Measurements from ENCODE around the gene EPHB4. TPM values are rescaled to one million over a fixed set of nuclear protein-coding genes. Genes with fewer than 3 reads are reported as not detected.

Gene EPHB4
- total and polyA plus RNA-seq, 2 donors (not counting 3 experiments of a cell fraction or from before 2014, with no cell fraction given), result 193 to 274 TPM

- dilution Hi-C loops (cut with MboI; ENCODE audit: extremely low pct_ligation_motif_present, low sequenced_read_pairs), result loop anchor here (25.0 kb wide), 1 partner anchor 124 kb away; the partner anchor contains the start of genes EPO and POP7
- peak overlapping the region; percentile 82 for H3K27ac ChIP-seq (ENCODE audit: insufficient read depth, low read depth, low read length)
Measured at GRCh38 chr7:100836812-100837098, 9.4 kb upstream of the EPHB4 start.

More at GRCh38 chr7:100836812-100837098, 9.4 kb upstream of the EPHB4 start:
- ChIA-PET CTCF (interaction anchor here (0.9 to 2.9 kb wide), 7 partner anchors 9 to 131 kb away, joined by 4 to 37 read pairs (median 9); partner anchors contain the start of genes EPHB4, POP7, SLC12A9 and SRRT), POLR2A (interaction anchor here (0.6 to 1.6 kb wide), 5 partner anchors 8 to 25 kb away, joined by 3 to 10 read pairs (median 5); partner anchors contain the start of genes EPHB4 and SLC12A9)
- no peaks in the 10 kb centered on the region for H3K79me2 ChIP-seq (ENCODE audit: control insufficient read depth, insufficient read depth, low read length)
- H3K9ac ChIP-seq (replicated peaks; ENCODE audit: extremely low read depth, insufficient read depth, low read length), result peak overlapping the region; percentile 55
- peaks cover 16% of the 10 kb centered on the region for H3K4me1 ChIP-seq (ENCODE audit: control insufficient read depth, extremely low read depth, insufficient read depth, low read length)
- no peaks in the 10 kb centered on the region for H3K36me3 ChIP-seq (ENCODE audit: control insufficient read depth in 2 of 2, extremely low read depth in 1 of 2, insufficient read depth in 2 of 2, low read length in 2 of 2)
- H4K20me1 ChIP-seq (replicated peaks; ENCODE audit: control insufficient read depth, extremely low read depth, insufficient read depth, low read length), result no peaks in the 10 kb centered on the region
- no peak for DNase-seq (ENCODE audit: low read depth, low spot score)
- peak overlapping the region; percentile 66 for H2AFZ ChIP-seq (ENCODE audit: low read depth, low read length)
- intact Hi-C loops (cut with micrococcal nuclease), result loop anchor here (1.0 kb wide), 2 partner anchors 8 to 16 kb away; partner anchors contain the start of gene SLC12A9
- H3K27me3 ChIP-seq (ENCODE audit: control insufficient read depth in 2 of 2, insufficient read depth in 2 of 2, low read length in 2 of 2), result no peaks in the 10 kb centered on the region
- no peak for FAIRE-seq
- no peak overlapping the region for H3K4me3 ChIP-seq (replicated peaks in 1 of 3; ENCODE audit: insufficient read depth in 1 of 3, low read depth in 1 of 3, low read length in 3 of 3)
- no peaks in the 10 kb centered on the region for H3K9me1 ChIP-seq (replicated peaks; ENCODE audit: control insufficient read depth, extremely low read depth, insufficient read depth, low read length)
- H3K4me2 ChIP-seq (ENCODE audit: insufficient read depth, low read length), result peak overlapping the region; percentile 27
- H3K9me3 ChIP-seq (replicated peaks; ENCODE audit: control insufficient read depth, insufficient read depth, low read length), result no peaks in the 10 kb centered on the region
- TF ChIP-seq MYC (IDR thresholded peaks at IDR 0.05; ENCODE audit: low read depth, low read length) (no peak), JUN (IDR thresholded peaks at IDR 0.05; ENCODE audit: borderline replicate concordance, insufficient read depth, insufficient read length, low read depth) (no peak), CTCF (IDR thresholded peaks at IDR 0.05; ENCODE audit: extremely low read depth in 1 of 2, insufficient read depth in 1 of 2, low read depth in 1 of 2, low read length in 2 of 2) (no peak), POLR2A (IDR thresholded peaks at IDR 0.05; ENCODE audit: low read depth, low read length) (no peak), EZH2 (IDR thresholded peaks at IDR 0.05; ENCODE audit: borderline replicate concordance, low read depth, low read length, severe bottlenecking) (no peak), MAX (IDR thresholded peaks at IDR 0.05; ENCODE audit: insufficient read depth, insufficient read length) (no peak), GATA2 (IDR thresholded peaks at IDR 0.05; ENCODE audit: insufficient read depth, insufficient read length, low read depth, low read length) (no peak), POLR2AphosphoS5 (IDR thresholded peaks at IDR 0.05; ENCODE audit: insufficient read depth, low read depth, low read length) (no peak), FOS (IDR thresholded peaks at IDR 0.05; ENCODE audit: borderline replicate concordance, insufficient read depth, low read length) (no peak)
- BruUV-seq (replicated peaks), result no TSS peak

All from endothelial cell of umbilical vein (primary cell).